Measurements from ENCODE around the gene WNK1.

Gene WNK1

DNA sequence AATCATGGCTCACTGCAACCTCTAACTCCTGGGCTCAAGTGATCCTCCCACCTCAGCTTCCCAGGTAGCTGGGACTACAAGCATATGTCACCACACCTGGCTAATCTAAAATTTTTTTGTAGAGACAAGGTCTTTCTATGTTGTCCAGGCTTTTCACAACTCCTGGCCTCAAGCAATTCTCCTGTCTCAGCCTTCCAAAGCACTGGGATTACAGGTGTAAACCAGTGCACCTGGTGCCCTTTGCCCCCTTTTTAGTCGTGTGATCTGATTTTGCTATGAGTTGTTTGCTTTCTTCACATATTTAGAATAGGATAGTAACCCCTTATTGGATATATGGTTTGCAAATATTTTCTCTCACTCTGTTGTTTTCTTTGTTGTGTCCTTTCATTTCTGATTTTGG is 198.8 kb downstream of the WNK1 start:
- DNase-seq (ENCODE audit: low read depth in 3 of 3) = no peak

DNA sequence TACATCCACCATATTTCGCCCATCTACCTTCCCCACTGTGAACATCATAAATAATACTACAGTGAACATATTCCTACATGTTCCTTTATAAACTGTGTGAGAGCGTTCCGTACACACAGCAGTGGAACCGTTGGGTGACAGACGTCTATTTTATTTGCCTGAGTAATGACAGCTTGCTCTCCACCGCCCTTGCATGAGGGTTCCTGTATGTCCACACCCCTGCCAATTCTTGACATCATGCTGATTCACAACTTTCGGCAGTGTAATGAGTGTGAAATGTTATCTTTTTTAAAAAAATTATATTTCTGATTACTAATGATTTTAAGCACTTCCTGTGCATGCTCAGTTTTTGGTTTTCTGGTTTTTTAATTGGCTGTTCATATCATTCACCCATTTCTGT is 201.4 kb downstream of the WNK1 start:
- DNase-seq (ENCODE audit: low read depth in 3 of 3) = no peak

DNA sequence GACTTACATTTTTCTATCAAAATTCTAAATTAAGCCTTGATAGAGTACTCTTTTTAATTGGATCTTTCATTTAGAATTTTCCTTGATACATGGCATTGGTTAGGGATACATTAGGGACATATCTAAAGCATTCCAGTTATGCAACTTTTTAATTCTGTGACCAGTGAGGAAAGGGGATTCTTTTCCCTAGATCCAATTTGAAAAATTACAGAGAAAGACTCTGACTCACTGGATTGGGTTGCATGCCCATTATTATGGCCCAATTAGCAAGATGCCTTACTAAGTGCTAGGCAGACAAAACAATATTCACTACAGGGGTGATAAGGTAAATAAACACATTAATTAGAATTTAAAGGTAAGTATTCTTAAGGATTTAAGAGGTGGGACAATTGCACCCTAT is 202.4 kb downstream of the WNK1 start:
- DNase-seq (ENCODE audit: low read depth in 3 of 3) = no peak

DNA sequence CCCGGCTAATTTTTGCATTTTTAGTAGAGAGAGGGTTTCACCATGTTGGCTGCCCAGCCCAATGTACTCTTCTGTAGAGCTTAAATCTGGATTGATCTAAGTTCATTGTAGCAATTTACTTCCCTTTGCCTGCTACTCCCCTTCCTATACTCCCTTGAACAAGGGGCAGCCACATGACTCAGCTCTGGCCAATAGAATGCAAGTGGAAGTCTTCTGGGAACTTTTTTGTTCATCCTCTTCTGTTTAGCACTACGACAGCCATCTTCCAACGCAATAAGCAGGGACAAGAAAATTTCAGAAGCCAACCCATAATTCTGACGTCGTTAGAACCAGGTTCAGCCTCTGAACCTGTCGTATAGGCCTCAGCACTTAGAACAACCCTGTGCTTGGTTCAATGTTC is 203.6 kb downstream of the WNK1 start:
- no peak for DNase-seq (ENCODE audit: low read depth in 3 of 3)

DNA sequence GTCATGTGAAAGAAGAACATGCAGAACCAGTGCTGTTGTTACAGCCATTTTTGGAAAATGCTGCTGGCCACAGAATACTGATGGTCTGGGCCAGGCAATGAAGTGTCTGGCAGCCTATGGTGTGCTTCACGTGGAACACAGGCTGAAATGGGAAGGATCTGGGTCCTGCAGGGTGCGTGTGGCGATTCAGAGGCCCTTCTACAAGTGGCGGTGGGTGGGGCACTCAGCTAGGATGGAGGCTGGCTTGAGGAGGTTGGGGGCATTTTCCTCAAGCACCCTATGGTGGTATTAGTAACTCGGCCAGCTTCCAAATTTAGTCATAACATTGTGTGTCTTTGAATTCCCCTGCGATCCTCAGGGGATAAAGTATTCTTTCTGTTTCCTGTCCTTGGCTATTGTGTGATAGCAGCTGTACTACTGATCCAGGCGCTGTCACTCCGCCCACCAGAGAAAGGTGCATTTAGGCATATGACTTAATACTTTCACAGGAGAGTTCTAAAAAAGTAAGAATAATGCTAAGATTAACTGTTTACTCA is 206.3 kb downstream of the WNK1 start:
- DNase-seq (ENCODE audit: low read depth in 3 of 3) = no peak
